Cardiac fibroblast (primary cell): ENCODE measurements around the gene IMPA2.

Source experiments
- DNase-seq, 2 donors: peaks; one replicate each; pipeline versions ENCODE4 v3.0.0 to v3.0.0-alpha.2; 2010; ENCODE audit warnings: low read depth in 2 of 2
- H3K4me3 ChIP-seq, 2 donors: replicated peaks in 1 of 2; 1 replicate in 1 of 2; 2 replicates in 1 of 2; pipeline ENCODE4 v1.5.1; 2011; ENCODE audit warnings: low read depth in 2 of 2, low read length in 2 of 2, mild to moderate bottlenecking in 2 of 2, moderate library complexity in 1 of 2
- CTCF ChIP-seq: IDR thresholded peaks from one replicate; pipeline ENCODE4 v1.5.1; 2011; ENCODE audit warnings: low read depth, mild to moderate bottlenecking, low read length, inconsistent platforms

IMPA2 gene

DNA sequence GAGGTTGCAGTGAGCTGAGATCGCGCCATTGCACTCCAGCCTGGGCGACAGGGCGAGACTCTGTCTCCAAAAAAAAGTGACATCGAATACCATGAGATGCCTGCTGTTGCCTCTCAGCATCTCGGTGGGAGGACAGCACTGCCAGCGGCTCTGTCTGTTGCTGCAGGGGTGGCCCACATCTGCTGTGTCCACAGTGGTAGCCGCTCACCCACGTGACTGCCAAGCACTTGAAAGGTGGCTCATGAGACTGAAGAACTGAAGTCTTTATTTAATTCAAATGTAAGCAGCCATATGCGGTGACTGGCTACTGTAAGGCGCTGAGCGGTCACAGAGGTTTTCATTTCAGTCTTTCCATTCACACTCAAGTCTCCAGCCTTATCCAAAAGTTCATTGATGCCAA is 25.8 kb downstream of the IMPA2 start:
- no peak for TF ChIP-seq CTCF
- DNase-seq, result no peak
- no peak overlapping the region for H3K4me3 ChIP-seq

- no peak for TF ChIP-seq CTCF
- DNase-seq, result no peak
- H3K4me3 ChIP-seq, result no peak overlapping the region
These were observed 27.0 kb downstream of the IMPA2 start for GRCh38 chr18:12008181-12008767.

DNA sequence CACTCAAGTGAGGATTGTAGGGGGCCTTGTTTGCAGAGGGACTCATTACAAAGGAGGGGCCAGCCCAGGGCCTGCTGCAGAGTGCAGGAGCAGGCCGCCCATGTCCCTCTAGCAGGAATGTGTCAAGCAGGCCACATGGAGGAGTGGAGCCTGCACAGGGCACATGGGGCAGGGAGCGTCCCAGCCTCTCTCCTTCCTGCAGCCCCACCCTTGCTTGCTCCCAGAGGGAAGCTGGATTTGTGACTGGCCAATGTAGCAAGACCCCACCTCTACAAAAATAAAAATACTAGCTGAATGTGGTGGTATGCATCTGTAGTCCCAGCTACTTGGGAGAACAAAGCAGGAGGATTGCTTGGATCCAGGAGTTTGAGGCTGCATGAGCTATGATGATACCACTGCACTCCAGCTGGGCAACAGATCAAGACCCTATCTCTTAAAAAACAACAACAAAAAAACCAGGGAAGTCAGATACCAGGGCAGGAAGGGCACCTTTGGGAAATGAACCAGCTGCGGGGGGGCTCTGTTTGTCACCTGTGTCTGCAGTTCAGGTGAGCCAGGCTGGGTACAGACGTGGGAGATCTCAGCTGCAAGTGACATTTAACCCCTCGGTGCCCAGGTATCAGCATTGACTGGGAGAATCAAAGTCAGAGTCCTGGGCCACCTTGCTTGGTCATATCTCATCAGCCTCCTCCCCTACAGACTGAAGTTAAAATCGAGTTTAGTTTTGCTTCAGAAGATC is 27.7 kb downstream of the IMPA2 start:
- DNase-seq, result no peak

GRCh38 chr18:12009581-12010140 is 28.4 kb downstream of the IMPA2 start:
- no peak for TF ChIP-seq CTCF
- no peak overlapping the region for H3K4me3 ChIP-seq
- DNase-seq, result no peak

More for the DNA sequence above, 27.7 kb downstream of the IMPA2 start:
- no peak overlapping the region for H3K4me3 ChIP-seq
- TF ChIP-seq CTCF, result no peak

DNA sequence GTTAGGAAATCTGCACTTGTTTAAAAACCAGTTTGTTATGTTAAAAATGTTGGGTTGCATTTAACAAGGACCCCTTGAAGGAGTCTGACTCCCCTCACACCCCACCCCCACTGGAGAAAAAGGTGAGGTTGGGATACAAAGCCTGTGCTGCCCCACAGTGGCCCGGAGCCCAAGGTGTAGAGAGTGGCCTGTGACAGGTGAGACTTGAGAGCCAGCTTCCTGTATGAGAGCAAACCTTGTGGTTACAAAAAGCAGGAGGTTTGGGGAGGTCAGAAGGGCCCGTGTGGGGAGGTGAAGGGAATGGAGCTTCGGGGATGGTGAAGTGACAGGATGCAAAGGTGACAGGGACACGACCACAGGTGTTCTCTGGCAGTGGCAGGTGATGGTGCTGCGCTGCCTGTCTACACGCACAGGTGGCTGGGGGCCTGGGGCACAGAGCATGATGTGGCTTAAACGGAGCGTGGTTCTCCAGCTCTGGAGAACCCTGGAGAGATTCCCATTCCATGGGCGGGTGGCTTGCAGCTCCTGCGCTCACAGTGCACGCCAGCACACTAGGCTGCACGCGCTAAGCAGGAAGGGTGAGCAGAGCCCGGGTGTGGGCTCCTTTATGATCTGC is 29.0 kb downstream of the IMPA2 start:
- no peak for TF ChIP-seq CTCF

GRCh38 chr18:12011199-12011956 is 30.1 kb downstream of the IMPA2 start:
- no peak overlapping the region for H3K4me3 ChIP-seq
- TF ChIP-seq CTCF, result no peak
- DNase-seq, result no peak

More for the DNA sequence above, 29.0 kb downstream of the IMPA2 start:
- no peak overlapping the region for H3K4me3 ChIP-seq
- DNase-seq, result no peak
